NT2/D1 (cell line): Measurements from ENCODE around the gene TTC34.
"Not testable (repeated sequence)": the region's sequence is repeated elsewhere in the genome, so short reads cannot be mapped to it uniquely, and the experiment has no call there.

ENCODE experiments used
- DNase-seq: peaks from one replicate; pipeline ENCODE4 v3.0.0-alpha.2; 2011; ENCODE audit warnings: low read depth, low spot score
- H3K27me3 ChIP-seq: 2 replicates; pipeline ENCODE4 v1.6.0; 2011; ENCODE audit warnings: mild to moderate bottlenecking; ENCODE audit not compliant: insufficient read length, insufficient read depth
- H3K36me3 ChIP-seq: 2 replicates; pipeline ENCODE4 v1.6.1; 2011; ENCODE audit warnings: mild to moderate bottlenecking, low read length, mixed read lengths; ENCODE audit not compliant: insufficient read depth, insufficient read length
- H3K4me1 ChIP-seq: 2 replicates; pipeline ENCODE4 v1.5.1; 2011; ENCODE audit not compliant: insufficient read depth, insufficient read length
- H3K4me3 ChIP-seq: 2 replicates; pipeline ENCODE4 v1.5.1; 2011; ENCODE audit warnings: low read depth; ENCODE audit not compliant: insufficient read length
- H3K9ac ChIP-seq: 2 replicates; pipeline ENCODE4 v1.6.0; 2011; ENCODE audit warnings: low read depth; ENCODE audit not compliant: insufficient read length
- H3K9me3 ChIP-seq: 2 replicates; pipeline ENCODE4 v1.5.1; 2011; ENCODE audit warnings: mild to moderate bottlenecking, low read length; ENCODE audit not compliant: insufficient read depth
- SUZ12 ChIP-seq: IDR thresholded peaks from 2 replicates; pipeline ENCODE4 v1.6.1; 2011; ENCODE audit not compliant: insufficient read length, insufficient read depth; ENCODE audit errors: extremely low read depth
- YY1 ChIP-seq: IDR thresholded peaks from 2 replicates; pipeline ENCODE4 v1.6.1; 2011; ENCODE audit not compliant: insufficient read length, insufficient read depth
- ZNF274 ChIP-seq: IDR thresholded peaks from 2 replicates; pipeline ENCODE4 v1.6.1; 2011; ENCODE audit warnings: mild to moderate bottlenecking, low read depth, low read length

The TTC34 gene

DNA sequence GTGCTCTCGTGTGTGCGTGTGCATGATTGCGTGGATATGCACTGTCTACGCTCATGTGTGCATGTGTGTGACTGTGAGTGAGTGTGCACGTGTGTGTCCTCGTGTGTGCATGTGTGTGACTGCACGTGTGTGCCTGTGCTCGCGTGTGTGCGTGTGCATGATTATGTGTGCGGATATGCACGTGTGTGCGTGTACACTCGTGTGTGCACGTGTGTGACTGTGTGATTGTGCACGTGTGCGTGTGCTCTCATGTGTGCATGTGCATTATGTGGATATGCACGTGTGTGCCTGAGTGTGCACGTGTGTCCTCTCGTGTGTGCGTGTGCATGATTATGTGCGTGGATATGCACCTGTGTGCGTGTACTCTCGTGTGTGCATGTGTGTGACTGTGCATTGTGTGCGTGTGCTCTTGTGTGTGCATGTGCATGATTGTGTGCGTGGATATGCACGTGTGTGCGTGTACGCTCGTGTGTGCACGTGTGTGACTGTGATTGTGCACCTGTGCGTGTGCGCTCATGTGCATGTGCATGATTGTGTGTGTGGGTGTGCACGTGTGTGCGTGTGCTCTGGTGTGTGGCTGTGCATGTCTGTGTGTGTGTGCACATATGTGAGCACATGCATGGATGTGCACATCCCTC lies 170.9 kb downstream of the TTC34 start:
- Histone ChIP-seq H3K36me3 (no peaks in the 10 kb centered on the region), H3K27me3 (peaks cover 51% of the 10 kb centered on the region), H3K4me3 (no peak overlapping the region)

DNA sequence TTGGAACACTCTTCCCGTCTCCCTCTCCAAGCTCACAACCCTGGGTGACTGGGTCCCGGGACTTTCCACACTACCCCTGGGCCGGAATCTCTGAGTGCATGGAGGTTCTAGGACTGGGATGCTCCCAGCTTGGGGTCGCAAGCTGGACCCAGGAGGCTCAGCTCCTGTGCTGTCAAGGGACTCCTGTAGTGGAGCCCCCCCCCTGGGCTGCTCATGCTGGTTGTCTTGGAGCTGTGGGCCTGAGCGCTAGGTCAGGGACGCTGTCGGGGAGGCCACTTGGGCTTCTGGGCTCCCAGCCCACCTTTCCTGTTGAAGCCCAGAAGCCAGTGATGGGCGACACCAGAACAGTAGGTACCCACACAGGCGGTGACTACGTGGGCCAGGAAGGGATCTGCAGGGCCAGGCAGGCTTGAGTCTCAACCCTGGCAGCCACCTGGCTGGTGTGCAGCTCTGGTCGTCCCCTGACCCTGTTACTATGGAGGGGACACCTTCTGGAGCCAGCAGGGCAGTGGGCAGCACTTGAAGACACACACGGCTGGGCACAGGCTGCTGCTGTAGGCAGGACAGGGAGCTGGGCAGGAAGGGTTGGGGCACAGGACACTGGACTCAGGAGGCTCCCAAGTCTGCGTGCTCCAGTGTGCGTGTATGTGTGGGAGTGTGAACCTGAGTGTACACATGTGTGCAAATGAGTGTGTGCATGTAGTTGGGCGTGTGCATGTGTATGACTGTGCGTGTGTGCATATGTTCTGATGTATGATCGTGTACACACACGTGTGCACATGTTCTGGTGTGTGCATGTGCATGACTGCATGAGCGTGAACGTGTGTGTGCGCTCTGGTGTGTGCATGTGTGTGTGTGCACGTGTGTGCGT lies 171.6 kb downstream of the TTC34 start:
- H3K9me3 ChIP-seq: no peaks in the 10 kb centered on the region
- no peak for TF ChIP-seq ZNF274
- no peak for TF ChIP-seq YY1
- TF ChIP-seq SUZ12: no peak
- H3K27me3 ChIP-seq: peaks cover 51% of the 10 kb centered on the region
- no peak overlapping the region for H3K4me3 ChIP-seq
- H3K36me3 ChIP-seq: no peaks in the 10 kb centered on the region
- H3K9ac ChIP-seq: no peak overlapping the region
- peaks cover 23% of the 10 kb centered on the region for H3K4me1 ChIP-seq
- no peak for DNase-seq

More for the DNA sequence above, 170.9 kb downstream of the TTC34 start:
- TF ChIP-seq SUZ12: no peak
- TF ChIP-seq ZNF274: no peak
- no peak overlapping the region for H3K9ac ChIP-seq
- peaks cover 28% of the 10 kb centered on the region for H3K4me1 ChIP-seq
- no peak for DNase-seq
- H3K9me3 ChIP-seq: no peaks in the 10 kb centered on the region

DNA sequence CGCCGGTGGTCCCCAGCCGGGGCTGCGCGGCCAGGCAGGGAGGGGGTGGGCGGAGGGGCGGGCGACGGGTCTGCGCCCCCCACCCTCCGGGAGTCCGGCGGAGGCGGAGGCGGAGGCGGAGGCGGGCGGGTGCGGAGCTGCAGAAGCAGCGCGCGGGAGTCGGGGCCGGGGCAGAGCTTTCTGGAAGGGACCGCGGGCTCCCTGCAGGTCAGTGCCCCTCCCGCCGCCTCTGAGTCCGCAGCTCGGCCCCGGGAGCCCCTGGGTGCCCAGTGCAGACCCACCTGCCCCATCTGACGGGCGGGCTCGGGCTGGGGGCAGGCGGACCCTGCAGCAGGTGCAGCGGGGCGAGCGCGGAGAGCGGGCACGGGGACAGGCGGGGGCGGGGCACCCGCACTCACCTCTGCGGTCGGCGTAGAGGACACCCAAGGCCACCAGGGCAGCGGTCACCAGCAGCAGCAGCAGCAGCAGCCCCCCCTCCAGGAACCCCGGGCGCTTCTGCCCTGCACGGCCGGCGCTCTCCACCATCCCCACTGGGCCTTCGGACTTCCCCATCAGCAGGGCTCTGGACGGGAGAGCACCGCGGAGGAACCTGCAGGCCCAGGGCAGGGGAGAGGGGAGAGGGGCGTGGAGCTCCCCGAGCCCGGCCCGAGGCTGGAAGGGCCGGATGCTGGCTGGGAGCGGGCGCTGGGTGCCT lies 172.4 kb downstream of the TTC34 start:
- H3K36me3 ChIP-seq: no peaks in the 10 kb centered on the region
- H3K27me3 ChIP-seq: peaks cover 51% of the 10 kb centered on the region
- peaks cover 23% of the 10 kb centered on the region for H3K4me1 ChIP-seq
- no peaks in the 10 kb centered on the region for H3K9me3 ChIP-seq
- TF ChIP-seq YY1 (no peak), ZNF274 (no peak), SUZ12 (no peak)
- no peak for DNase-seq
- H3K9ac ChIP-seq: no peak overlapping the region
- peak overlapping the region; percentile 11 for H3K4me3 ChIP-seq

DNA sequence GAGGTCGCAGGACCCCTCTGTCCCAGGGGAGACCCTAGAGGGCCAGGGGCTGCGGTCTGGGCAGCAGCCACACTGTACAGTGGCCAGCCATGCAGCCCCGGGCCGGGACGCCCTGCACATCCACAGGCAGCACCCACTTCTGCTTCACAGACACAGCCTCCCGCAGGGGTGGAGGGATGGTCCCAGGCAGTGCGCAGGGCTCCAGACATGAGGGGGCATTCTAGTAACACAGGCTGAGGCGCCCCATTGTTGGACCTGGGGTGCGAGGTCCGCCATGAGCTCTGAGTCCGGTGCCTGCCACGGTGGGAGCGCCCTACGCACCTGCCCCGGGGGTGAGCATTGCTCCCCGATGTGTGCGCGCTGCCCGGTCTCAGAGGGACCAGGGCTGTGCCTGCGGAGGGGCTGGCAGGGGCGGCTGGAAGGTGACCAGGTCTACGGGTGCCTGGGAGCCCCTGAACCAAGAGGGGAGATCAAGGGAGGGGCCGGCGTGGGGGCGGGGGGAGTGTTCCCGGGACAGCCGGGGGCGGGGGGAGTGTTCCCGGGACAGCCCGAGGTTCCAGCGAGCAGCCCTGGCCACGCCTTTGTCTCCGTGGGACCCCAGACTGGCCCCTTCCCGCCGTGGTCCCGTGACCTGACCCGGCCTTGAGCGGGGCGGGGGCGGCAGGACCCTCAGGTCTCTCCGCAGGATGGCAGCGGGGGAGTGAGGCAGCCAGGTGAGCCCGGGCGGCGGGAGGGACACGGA lies 173.1 kb downstream of the TTC34 start:
- Histone ChIP-seq H3K36me3 (no peaks in the 10 kb centered on the region), H3K4me3 (no peak overlapping the region), H3K27me3 (peaks cover 51% of the 10 kb centered on the region), H3K4me1 (peaks cover 17% of the 10 kb centered on the region), H3K9me3 (no peaks in the 10 kb centered on the region), H3K9ac (no peak overlapping the region)
- no peak for TF ChIP-seq YY1
- no peak for TF ChIP-seq SUZ12
- no peak for TF ChIP-seq ZNF274
- no peak for DNase-seq

DNA sequence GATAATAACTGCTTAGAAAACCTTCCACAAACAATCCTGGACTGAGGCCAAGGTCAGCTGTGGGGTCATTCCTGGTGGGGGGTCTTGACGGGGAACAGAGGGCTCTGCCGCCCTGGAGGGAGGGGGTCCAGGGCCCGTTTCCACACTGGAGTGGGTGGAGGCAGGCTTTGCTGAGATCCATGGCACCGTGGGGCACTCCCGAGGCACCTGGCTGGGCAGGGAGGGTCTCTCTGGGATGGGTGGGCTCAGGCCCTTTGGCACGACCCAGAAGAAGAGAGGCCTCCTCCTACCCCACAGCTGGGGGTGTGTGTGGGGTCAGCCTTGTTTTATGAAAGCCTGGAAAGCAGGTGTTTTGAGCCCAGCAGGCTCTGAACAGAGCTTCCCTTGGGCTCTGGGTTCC lies 173.7 kb downstream of the TTC34 start:
- H3K27me3 ChIP-seq: peaks cover 51% of the 10 kb centered on the region
- no peak overlapping the region for H3K9ac ChIP-seq
- no peak for TF ChIP-seq YY1
- no peak for TF ChIP-seq SUZ12
- TF ChIP-seq ZNF274: no peak
- no peak for DNase-seq
- peaks cover 16% of the 10 kb centered on the region for H3K4me1 ChIP-seq
- H3K36me3 ChIP-seq: no peaks in the 10 kb centered on the region
- no peak overlapping the region for H3K4me3 ChIP-seq
- no peaks in the 10 kb centered on the region for H3K9me3 ChIP-seq

DNA sequence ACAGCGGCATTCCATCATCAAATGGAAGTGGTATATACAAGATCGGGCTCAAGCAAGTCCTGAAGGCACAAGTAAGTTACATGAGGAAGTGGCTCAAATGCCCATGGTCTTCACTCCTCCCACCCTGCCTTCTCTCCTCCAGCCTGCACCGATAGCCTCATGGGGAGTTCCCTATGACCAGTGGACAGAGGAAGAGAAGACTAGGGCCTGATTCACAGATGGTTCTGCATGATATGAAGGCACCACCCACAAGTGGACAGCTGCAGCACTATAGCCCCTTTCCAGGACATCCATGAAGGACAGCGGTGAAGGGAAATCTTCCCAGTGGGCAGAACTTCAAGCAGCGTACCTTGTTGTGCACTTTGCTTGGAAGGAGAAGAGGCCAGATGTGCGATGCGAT lies 175.7 kb downstream of the TTC34 start:
- not testable (repeated sequence) for DNase-seq
- H3K27me3 ChIP-seq: peaks cover 48% of the 10 kb centered on the region

More for the DNA sequence above, 175.7 kb downstream of the TTC34 start:
- not testable (repeated sequence) for H3K4me3 ChIP-seq, H3K9ac ChIP-seq, H3K36me3 ChIP-seq, H3K4me1 ChIP-seq, H3K9me3 ChIP-seq
